GM23248 (cell line): ENCODE measurements around the gene CLK3.

Experiments
- EZH2 ChIP-seq: fragments of 200-600 bp; sonication (generic); IDR thresholded peaks from 2 replicates; pipeline ENCODE4 v1.6.1; 2018; ENCODE audit warnings: antibody characterized with exemption, mild to moderate bottlenecking; ENCODE audit not compliant: insufficient read depth, poor library complexity, severe bottlenecking
- EZH2phosphoT487 ChIP-seq: fragments of 200-600 bp; sonication (generic); IDR thresholded peaks from 2 replicates; pipeline ENCODE4 v1.6.1; 2018; ENCODE audit warnings: antibody characterized with exemption, moderate library complexity, mild to moderate bottlenecking, low read depth; ENCODE audit not compliant: insufficient read depth

GRCh38 chr15:74593122-74593521 lies 22.5 kb upstream of the CLK3 start:
- no peak for TF ChIP-seq EZH2
- no peak for TF ChIP-seq EZH2phosphoT487
